ENCODE measurements around the gene ELOVL2.

Gene ELOVL2

DNA sequence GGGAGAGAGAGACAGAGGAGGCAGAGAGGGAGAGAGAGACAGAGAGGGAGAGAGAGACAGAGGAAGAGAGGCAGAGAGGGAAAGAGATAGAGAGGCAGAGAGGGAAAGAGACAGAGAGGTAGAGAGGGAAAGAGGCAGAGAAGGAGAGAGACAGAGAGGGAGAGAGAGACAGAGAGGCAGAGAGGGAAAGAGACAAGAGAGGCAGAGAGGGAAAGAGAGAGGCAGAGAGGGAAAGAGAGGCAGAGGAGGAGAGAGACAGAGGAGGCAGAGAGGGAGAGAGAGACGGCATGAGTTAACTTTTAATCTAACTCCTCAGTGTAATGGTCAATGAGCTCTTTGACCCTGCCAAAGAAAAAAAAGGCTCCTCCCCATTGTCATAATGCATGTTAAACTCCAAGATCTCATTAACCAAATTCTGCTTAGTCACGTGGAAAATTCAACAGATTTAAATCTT is 7.1 kb downstream of the ELOVL2 start:
- Histone ChIP-seq H3K36me3 (no peaks in the 10 kb centered on the region), H3K4me1 (ENCODE audit: control insufficient read depth in 1 of 2, insufficient read depth in 1 of 2, low read depth in 1 of 2, low read length in 1 of 2) (no peaks in the 10 kb centered on the region), H3K27me3 (peaks cover 100% of the 10 kb centered on the region), H3K9me3 (no peaks in the 10 kb centered on the region), H3K4me3 (ENCODE audit: low read depth in 1 of 2, low read length in 1 of 2) (no peak overlapping the region), H3K27ac (no peak overlapping the region)
- no peak for TF ChIP-seq CTCF (IDR thresholded peaks at IDR 0.05)

DNA sequence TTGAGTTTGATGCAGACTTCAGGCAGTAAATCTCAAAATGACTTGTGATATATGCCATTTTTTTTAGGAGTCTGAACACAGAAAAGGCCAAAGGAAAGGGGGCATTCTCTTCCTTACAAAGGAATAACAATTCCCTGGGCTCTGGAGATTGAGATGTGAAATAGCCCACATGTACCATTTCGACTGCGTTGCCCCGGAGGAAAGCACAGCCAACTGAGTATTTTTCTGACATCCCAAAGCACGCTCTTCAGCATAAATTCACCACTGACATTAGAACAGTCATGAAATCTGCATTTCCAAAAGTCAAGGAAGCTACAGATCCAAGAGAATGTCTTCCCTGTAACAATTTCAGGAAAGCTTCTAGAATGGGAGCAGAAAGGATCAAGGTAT is 7.8 kb downstream of the ELOVL2 start:
- Histone ChIP-seq H3K36me3 (no peaks in the 10 kb centered on the region), H3K4me1 (ENCODE audit: control insufficient read depth in 1 of 2, insufficient read depth in 1 of 2, low read depth in 1 of 2, low read length in 1 of 2) (no peaks in the 10 kb centered on the region), H3K27me3 (peaks cover 100% of the 10 kb centered on the region), H3K9me3 (no peaks in the 10 kb centered on the region), H3K4me3 (ENCODE audit: low read depth in 1 of 2, low read length in 1 of 2) (no peak overlapping the region), H3K27ac (no peak overlapping the region)
- no peak for TF ChIP-seq CTCF (IDR thresholded peaks at IDR 0.05)

DNA sequence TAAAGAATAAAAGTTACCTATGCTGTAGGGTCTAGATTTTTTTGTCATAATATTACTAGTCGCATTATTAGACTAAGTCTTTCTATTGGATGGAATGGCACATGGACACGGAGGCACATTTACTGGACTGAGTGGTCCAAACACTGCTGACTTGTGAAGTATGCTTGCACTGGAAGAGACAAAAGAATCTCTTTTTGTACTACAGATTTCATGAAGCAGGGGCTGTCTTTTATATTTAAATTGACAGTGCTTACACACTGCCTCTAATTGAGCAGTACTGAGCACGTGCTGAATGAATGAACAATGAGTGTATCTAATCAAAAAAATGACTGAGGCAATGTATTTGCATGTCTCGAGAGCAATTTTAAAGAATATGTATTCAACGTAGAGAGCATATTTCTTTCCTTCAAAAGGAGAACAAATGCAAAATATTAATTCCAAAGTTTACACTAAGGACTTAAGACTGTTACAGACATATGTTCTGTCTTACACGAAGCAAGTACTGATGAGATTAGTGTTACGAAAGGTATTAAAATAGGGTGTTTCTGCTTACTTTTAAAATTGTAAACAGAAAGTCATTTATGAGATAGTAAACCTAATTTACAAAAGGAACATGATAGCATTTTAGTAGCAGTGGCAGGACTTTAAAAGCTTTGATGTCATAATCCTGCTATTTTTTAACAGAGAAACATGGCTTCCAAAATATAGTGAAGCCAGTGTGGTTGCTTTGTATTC is 8.3 kb downstream of the ELOVL2 start:
- no peak for TF ChIP-seq CTCF (IDR thresholded peaks at IDR 0.05)
- no peaks in the 10 kb centered on the region for H3K36me3 ChIP-seq
- H3K4me3 ChIP-seq (ENCODE audit: low read depth in 1 of 2, low read length in 1 of 2), result no peak overlapping the region
- peaks cover 100% of the 10 kb centered on the region for H3K27me3 ChIP-seq
- H3K4me1 ChIP-seq (ENCODE audit: control insufficient read depth in 1 of 2, insufficient read depth in 1 of 2, low read depth in 1 of 2, low read length in 1 of 2), result no peaks in the 10 kb centered on the region
- H3K27ac ChIP-seq, result no peak overlapping the region
- no peaks in the 10 kb centered on the region for H3K9me3 ChIP-seq

DNA sequence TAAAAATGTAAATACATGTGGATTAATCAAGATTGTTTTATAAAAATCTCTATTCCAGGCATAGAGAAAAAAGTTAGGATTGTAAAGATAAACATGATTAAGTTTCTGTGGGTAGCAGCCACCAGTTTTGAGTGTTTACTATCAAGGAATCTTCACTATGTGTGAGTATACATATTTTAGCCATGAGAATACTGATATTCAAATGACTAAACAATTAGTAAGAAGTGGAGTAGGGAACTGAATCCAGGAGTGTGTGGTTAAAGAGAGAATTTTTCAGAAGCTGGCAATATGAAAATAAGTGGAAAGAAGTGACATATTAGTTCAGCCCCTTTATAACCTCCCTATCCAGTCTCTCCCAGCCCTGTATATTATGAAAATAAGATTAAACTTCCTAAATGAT is 10.3 kb downstream of the ELOVL2 start:
- H3K9me3 ChIP-seq, result no peaks in the 10 kb centered on the region
- H3K4me1 ChIP-seq (ENCODE audit: control insufficient read depth in 1 of 2, insufficient read depth in 1 of 2, low read depth in 1 of 2, low read length in 1 of 2), result no peaks in the 10 kb centered on the region
- no peak for TF ChIP-seq CTCF (IDR thresholded peaks at IDR 0.05)
- peaks cover 94% of the 10 kb centered on the region for H3K27me3 ChIP-seq
- H3K4me3 ChIP-seq (ENCODE audit: low read depth in 1 of 2, low read length in 1 of 2), result no peak overlapping the region
- H3K27ac ChIP-seq, result no peak overlapping the region
- H3K36me3 ChIP-seq, result no peaks in the 10 kb centered on the region

DNA sequence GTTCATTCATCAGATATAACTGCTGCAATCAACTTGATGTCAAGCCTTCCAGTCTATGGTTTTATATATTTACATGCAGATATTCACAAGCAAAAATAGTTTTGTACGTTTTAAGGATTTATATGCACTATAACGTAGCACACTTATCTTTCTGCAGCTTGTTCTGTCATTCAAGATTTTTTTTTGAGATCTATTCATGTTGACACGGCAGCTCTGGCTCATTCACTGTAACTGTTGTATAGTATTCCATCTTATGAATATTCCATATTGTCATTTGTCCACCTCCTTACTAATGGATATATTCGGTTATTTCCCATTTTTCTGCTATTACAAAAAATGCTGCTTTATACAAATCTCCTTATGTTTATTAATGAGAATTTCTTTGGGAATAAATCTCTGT is 13.2 kb downstream of the ELOVL2 start:
- H3K9me3 ChIP-seq, result no peaks in the 10 kb centered on the region
- H3K4me1 ChIP-seq (ENCODE audit: control insufficient read depth in 1 of 2, insufficient read depth in 1 of 2, low read depth in 1 of 2, low read length in 1 of 2), result no peaks in the 10 kb centered on the region
- no peak for TF ChIP-seq CTCF (IDR thresholded peaks at IDR 0.05)
- H3K27ac ChIP-seq, result no peak overlapping the region
- H3K4me3 ChIP-seq (ENCODE audit: low read depth in 1 of 2, low read length in 1 of 2), result no peak overlapping the region
- H3K27me3 ChIP-seq, result peaks cover 94% of the 10 kb centered on the region
- no peaks in the 10 kb centered on the region for H3K36me3 ChIP-seq

Data from neutrophil (primary cell).